Fibroblast of skin of scalp (primary cell): Measurements from ENCODE around the gene FPR1.

Experiments used
- DNase-seq: peaks from one replicate; pipeline ENCODE4 v3.0.0-alpha.2; 2013

Gene FPR1

GRCh38 chr19:51735759-51736449 is 15.8 kb downstream of the FPR1 start:
- DNase-seq: peak; percentile 76

GRCh38 chr19:51733742-51734522 is 17.7 kb downstream of the FPR1 start:
- no peak for DNase-seq

DNA sequence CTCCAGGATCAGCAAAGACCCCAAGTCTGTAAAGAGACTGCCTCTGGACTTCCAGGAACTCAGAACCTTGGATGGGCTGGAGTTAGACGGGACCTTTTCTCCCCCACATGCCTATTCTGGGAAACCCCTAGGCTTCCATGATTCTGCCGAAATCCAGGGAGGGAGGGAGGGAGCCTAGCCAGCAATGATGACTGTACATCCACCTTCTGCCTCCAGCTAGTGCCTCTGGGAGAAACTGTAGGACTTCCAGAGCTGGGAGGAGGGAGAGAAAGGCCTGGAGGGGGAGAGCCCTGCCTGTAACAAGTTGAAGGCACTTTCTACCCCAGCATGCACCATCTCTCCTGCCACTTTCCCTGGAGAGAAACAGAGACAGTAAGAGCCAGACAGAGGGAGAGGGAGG is 21.9 kb downstream of the FPR1 start:
- peak; percentile 41 for DNase-seq

GRCh38 chr19:51727349-51727880 is 24.3 kb downstream of the FPR1 start:
- peak; percentile 73 for DNase-seq

DNA sequence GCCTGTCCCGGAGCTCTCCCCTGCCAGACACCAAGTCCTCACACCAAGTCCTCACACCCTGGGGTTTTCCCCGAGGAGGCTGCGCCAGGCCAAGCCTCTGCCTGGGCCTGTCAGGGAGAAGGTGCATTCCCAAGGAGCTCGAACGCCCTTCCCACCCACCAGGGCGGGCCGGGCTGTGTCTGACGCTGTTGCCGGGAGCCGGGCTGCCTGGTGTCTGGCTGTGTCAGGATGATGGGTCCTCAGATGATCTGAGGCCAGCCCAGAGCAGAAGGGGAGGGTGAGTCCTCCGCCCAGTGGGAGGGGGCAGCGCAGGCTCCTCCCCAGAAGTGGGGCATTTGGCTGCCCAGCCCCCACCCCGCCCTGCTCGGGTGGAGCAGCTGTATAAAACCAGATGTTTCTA is 25.6 kb downstream of the FPR1 start:
- peak; percentile 88 for DNase-seq

DNA sequence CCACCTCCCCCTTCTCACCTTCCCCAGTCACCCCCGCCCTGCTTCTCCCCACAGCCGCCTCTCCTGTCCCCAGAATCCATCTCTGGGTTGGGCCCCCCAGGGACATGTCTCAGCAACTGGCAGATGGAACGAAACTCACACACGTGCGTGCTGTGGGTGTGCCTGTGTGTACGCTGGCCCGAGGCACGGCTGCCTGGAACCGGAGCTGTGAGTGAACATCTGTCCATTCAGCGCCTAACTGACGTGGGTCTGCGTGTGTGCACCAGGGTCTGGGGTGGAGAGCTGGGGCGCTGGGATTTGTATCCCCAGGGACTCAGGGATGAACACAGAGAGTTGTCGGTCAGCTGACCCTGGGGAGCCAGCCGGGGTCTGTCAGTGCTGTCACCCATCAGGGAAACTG is 27.1 kb downstream of the FPR1 start:
- DNase-seq: no peak

DNA sequence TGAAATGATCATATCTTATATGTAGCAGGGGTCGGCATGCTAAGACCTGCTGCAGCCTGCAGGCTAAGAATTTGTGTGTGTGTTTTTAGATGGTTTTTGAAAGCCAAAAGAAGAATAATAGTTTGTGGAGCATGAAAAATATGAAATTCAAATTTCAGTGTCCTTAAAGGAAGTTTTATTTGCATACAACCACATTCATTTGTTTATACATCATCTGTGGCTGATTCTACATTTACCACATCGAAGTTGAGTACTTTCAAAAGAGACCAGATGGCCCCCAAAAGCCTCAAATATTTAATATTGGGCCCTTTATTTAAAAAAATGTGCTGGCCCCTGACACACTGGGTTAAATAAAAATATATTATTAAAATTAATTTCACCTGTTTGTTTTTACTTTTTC is 29.2 kb downstream of the FPR1 start:
- DNase-seq: no peak

DNA sequence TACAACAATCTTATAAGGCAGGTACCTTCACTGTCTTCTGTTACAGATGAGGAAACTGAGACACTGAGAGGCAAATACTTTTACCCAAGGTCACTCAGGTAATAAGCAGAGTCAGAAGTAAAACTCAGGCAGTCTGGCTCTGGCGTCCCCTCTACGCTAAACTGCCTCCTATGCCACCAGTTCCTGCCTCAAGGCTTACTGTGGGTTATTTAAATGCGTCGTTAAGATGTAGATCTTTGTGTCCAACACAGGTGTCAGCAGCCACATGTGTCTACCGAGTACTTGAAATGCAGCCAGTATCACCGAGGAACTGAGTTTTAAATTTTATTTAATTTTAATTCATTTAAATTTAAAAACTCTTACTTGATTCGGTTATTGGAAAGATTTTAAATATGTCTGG is 29.8 kb downstream of the FPR1 start:
- DNase-seq: no peak

- no peak for DNase-seq
Observed at GRCh38 chr19:51719251-51719988, 32.3 kb downstream of the FPR1 start.

DNA sequence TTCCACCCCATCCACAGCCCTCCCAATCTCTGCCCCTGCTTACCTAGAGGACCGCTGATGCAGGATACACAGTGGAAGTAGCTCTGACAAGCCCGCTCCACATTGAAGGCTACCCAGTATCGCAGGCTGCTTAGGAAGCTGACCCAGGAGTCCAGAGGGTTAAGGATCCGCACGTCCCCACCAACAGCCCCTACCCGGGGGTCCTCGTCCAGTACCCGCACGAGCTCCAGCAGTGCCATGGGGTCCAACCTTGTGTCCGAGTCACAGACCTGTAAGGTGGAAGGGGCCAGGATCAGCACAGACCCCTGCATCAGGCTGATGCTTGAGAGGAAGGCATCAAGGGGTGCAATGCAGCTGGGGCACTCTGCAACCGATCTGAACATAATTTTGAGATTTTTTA is 34.8 kb downstream of the FPR1 start:
- no peak for DNase-seq

- DNase-seq: no peak
Observed at GRCh38 chr19:51715850-51716249, 35.8 kb downstream of the FPR1 start.

- DNase-seq: peak; percentile 21
Observed at GRCh38 chr19:51714848-51715247, 36.8 kb downstream of the FPR1 start.

GRCh38 chr19:51713319-51714285 is 38.1 kb downstream of the FPR1 start:
- no peak for DNase-seq

GRCh38 chr19:51712461-51713081 is 39.1 kb downstream of the FPR1 start:
- peak; percentile 48 for DNase-seq

DNA sequence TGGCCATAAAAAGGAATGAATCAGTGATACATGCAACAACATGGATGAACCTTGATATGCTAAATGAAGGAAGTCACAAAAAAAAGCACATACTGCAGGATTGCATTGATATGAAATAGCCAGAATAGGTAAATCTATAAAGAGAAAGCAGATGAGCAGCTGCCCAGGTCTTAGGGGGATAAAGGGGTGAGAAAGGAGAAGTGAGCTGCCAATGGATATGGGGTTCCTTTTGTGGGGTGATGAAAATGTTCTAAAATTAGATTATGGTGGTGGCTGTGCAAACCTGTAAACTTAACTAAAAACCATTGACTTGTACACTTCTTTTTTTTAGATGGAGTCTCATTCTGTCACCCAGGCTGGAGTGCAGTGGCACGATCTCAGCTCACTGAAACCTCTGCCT is 40.0 kb downstream of the FPR1 start:
- no peak for DNase-seq

DNA sequence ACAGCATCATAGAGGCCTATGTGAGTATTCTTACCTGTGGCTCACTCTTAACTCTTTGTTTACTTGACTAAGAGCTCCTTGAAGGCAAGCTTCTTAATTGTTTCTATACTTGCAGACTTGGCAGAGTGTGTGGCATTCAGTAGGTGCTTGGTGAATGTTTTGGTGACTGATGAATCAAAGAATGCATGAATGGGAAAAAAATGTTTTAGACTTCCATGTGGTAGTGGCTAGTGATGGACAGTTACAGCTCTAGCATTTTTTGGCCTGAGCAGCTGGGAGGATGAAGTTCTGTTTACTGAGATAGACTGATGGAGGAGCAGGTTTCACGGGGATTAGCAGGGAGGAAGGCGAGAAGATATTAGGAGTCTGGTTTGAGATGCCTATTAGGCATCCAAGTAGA is 41.5 kb downstream of the FPR1 start:
- DNase-seq: peak; percentile 42

DNA sequence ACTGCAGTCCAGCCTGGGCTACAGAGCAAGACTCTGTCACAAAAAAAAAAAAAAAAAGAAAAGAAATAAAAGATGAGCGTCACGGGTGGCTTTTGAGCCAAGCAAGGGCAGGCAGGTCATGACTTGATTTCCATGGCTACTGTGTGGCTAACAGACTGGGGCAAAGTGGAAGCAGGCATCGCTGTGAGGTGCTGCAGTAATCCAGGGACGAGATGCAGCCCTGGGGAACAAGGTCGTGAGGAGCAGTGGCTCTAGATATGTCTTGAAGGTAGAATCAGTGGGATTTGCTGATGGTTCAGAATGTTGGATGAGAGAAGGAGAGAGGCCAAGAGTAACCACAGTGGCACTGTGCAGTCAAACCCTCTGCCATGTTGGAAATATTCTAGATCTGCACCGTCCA is 42.1 kb downstream of the FPR1 start:
- DNase-seq: no peak

- DNase-seq: no peak
Observed at GRCh38 chr19:51708811-51709210, 42.9 kb downstream of the FPR1 start.

DNA sequence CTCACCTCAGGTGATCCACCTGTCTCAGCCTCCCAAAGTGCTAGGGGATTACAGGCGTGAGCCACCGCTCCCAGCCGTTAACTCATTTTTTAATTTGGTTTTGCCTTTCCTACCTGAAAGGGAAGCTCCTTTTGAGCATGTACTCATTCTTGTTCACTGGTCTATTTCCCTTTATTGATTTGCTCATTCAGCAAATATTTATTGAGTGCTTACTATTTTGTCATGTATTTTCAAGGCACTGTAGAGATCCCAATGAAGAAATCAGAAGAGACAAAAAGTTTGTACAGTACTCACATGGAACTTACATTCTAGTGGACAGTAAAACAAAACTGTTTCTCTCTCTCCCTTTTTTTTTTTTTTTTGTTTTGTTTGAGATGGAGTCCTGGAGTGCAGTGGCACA is 44.8 kb downstream of the FPR1 start:
- DNase-seq: no peak

DNA sequence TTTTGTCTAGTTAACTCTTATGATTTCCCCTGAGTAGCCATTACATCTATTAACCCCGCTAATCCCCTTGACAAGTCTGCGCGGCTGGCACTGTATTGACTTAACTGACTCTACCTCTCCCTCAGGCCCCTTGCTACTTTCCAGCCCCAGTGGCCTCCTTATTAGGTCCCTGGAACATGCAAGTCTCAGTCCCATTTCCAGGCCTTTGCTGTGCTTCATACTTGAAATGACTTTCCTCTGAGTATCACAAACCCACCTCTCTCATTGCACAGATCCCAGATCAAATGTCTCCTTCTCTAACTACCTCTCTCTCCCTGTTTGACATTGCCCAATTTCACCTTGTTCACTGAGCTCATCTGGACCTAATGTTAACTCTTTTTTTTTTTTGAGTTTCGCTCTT is 45.4 kb downstream of the FPR1 start:
- DNase-seq: no peak

DNA sequence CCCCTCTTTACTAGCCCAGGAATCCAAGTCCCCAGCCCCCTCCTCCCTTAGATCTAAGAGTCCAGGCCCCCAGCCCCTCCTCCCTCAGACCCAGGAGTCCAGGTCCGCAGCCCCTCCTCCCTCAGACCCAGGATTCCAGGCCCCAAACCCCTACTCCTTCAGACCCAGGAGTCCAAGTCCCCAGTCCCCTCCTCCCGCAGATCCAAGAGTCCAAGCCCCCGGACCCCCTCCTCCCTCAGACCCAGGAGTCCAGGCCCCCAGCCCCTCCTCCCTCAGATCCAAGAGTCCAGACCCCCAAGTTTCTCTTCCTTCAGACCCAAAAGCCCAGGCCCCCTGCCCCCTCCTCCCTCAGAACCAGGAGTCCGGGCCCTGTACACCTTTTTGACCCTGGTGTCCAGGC is 47.1 kb downstream of the FPR1 start:
- DNase-seq: no peak
